Adrenal gland (tissue), 5 donors: ENCODE results near the gene TMEM256.

ENCODE experiments used
- CTCF ChIP-seq, 6 experiments: fragments of 450-650 bp in 4 of 6; fragments of 200-600 bp in 2 of 6; sonication (generic) in 1 of 6; IDR thresholded peaks; 1 replicate in 5 of 6; 2 replicates in 1 of 6; pipeline versions ENCODE4 v1.5.1 to v1.8.0; 2016 to 2021; ENCODE audit warnings: antibody characterized with exemption in 6 of 6, mild to moderate bottlenecking in 2 of 6, moderate library complexity in 1 of 6
- POLR2A ChIP-seq, 2 donors: fragments of 450-650 bp; IDR thresholded peaks; one replicate each; pipeline ENCODE4 v1.6.1; 2017; ENCODE audit warnings: antibody characterized with exemption in 2 of 2, mild to moderate bottlenecking in 2 of 2, moderate library complexity in 1 of 2
- donor health status: DM: no; HTN: no; CAD: no.

DNA sequence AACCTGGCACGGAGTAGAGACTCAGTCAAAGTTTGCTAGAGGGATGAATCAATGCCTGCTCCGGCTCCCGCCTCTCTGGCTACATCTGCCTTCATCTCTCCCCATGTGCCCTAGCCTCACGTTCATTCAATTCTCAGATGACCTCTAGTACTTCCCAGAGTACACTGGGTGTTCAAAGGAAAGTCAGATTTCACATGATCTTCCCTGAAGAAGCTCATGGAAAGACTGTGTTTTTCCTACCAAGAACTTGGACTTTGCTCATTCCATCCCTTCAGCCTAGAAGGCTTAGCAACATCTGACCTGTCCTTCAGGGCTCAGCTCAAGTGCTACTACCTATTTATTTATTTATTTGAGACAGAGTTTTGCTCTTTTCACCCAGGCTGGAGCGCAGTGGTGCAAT, 34.1 kb downstream of the TMEM256 start:
- TF ChIP-seq CTCF (IDR thresholded peaks at IDR 0.05) (no peak), POLR2A (IDR thresholded peaks at IDR 0.05) (no peak)
